Muscle layer of colon (tissue), 2 donors: ENCODE data around the gene ADAMTS16.

Experiments used
- H3K27ac ChIP-seq: one replicate; pipeline ENCODE4 v1.7.0; 2013; ENCODE audit warnings: low read depth, mild to moderate bottlenecking, low read length, moderate library complexity
- H3K27me3 ChIP-seq, 2 donors: one replicate each; pipeline ENCODE4 v1.7.0; 2013; ENCODE audit warnings: low read length in 2 of 2, mild to moderate bottlenecking in 2 of 2; ENCODE audit not compliant: insufficient read depth in 2 of 2, control insufficient read depth in 1 of 2
- H3K36me3 ChIP-seq: one replicate; pipeline ENCODE4 v1.7.0; 2013; ENCODE audit warnings: mild to moderate bottlenecking, low read length; ENCODE audit not compliant: insufficient read depth
- H3K4me1 ChIP-seq: one replicate; pipeline ENCODE4 v1.7.0; 2013; ENCODE audit warnings: mild to moderate bottlenecking, low read length; ENCODE audit not compliant: insufficient read depth
- H3K4me3 ChIP-seq, 2 donors: one replicate each; pipeline ENCODE4 v1.7.0; 2013; ENCODE audit warnings: low read length in 2 of 2, low read depth in 1 of 2, mild to moderate bottlenecking in 1 of 2, moderate library complexity in 1 of 2
- H3K9ac ChIP-seq: one replicate; pipeline ENCODE4 v1.7.0; 2013; ENCODE audit warnings: low read length
- H3K9me3 ChIP-seq: one replicate; pipeline ENCODE4 v1.7.0; 2013; ENCODE audit warnings: mild to moderate bottlenecking, low read length
- donor health status: abdominal sarcoma.
- donor health status: Adenocarcinoma of cecum.

ADAMTS16 gene

GRCh38 chr5:5276430-5276829, 136.3 kb downstream of the ADAMTS16 start:
- H3K27ac ChIP-seq = no peak overlapping the region
- H3K9me3 ChIP-seq = no peaks in the 10 kb centered on the region
- H3K9ac ChIP-seq = no peak overlapping the region
- no peaks in the 10 kb centered on the region for H3K36me3 ChIP-seq
- no peaks in the 10 kb centered on the region for H3K4me1 ChIP-seq
- H3K27me3 ChIP-seq = no peaks in the 10 kb centered on the region
- H3K4me3 ChIP-seq = no peak overlapping the region

DNA sequence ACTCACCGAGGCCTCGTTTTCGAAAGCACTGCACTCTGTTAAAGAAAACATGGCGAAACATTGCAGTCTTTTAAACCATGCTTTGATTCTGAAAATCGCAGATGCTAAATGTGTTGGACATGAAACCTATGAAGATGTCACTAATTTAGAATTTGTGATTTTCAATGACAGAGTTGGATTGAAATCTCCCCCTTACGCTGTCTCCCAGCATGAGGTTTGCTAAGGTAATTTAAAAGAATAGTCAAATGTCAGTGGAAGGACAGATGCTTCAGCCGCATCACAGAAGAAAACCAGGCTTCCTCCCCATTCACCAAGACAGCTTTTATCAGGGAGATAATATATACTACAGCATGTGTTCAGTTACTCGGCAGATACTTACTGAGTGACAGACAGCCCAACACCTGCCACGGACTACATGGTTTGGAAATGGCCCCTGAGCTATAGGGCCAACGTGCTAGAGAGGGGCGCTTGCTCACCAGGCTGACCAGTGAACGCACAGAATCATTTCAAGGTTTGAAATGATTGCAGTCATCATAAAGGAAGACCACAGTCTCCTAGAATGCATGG, 136.9 kb downstream of the ADAMTS16 start:
- Histone ChIP-seq H3K36me3 (no peaks in the 10 kb centered on the region), H3K4me1 (no peaks in the 10 kb centered on the region), H3K4me3 (no peak overlapping the region), H3K27me3 (no peaks in the 10 kb centered on the region), H3K9me3 (no peaks in the 10 kb centered on the region), H3K27ac (no peak overlapping the region), H3K9ac (no peak overlapping the region)

DNA sequence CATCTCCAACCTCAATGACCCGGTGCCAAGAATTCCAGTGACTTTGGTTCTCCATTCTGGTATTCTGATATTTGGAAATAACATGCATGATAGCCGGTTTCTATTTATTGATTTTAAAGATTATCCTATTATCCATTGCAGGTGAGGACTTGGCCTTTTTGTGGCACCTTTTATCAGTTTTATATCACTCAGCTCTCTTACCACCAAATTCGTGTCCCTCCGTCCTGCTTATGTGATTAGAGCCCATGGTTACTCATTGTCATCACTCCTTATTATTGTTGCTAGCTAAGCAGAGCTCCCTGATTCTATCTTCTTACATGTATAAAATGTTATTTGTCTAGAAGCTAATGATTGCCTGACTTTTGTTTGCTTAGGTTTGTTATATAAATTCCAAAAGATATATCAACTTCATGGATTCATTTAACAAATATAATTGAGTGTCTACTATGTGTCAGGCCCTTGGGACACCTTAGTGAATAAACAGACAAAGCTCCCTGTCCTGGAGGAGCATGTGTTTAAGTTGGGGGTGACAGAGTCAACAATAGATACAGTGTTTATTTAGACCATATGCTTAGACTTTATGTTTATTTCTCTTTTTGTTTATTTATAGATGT, 138.2 kb downstream of the ADAMTS16 start:
- Histone ChIP-seq H3K9me3 (no peaks in the 10 kb centered on the region), H3K36me3 (no peaks in the 10 kb centered on the region), H3K4me1 (no peaks in the 10 kb centered on the region), H3K9ac (no peak overlapping the region), H3K4me3 (no peak overlapping the region), H3K27ac (no peak overlapping the region), H3K27me3 (no peaks in the 10 kb centered on the region)

DNA sequence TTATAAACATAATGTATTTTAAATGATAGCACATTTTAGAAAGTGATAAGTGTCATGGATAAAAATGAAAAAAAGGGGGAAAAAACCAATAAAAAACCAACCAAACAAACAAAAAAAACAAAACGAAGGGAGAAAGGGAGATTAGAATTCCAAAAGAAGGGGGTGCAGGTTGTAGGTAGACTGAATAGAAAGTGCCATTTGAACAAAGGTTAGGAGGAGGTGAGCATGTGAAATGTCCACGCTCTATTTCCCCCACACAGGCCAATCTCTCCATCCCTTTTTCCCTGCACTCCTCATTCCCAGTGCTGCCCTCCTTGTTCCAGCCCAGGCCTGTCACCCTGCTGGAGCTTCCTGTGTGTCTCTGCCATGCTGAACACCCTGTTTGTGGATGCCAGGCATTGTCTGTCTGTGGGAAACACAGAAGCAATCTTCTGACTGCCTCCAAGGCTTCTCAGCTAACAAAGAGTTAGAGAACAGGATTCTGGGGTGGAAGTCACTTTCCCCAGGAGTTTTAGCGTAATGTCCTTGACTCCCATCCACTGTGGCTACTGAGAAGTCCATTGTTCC, 138.8 kb downstream of the ADAMTS16 start:
- Histone ChIP-seq H3K27ac (no peak overlapping the region), H3K36me3 (no peaks in the 10 kb centered on the region), H3K9me3 (no peaks in the 10 kb centered on the region), H3K4me3 (no peak overlapping the region), H3K9ac (no peak overlapping the region), H3K4me1 (no peaks in the 10 kb centered on the region), H3K27me3 (no peaks in the 10 kb centered on the region)

DNA sequence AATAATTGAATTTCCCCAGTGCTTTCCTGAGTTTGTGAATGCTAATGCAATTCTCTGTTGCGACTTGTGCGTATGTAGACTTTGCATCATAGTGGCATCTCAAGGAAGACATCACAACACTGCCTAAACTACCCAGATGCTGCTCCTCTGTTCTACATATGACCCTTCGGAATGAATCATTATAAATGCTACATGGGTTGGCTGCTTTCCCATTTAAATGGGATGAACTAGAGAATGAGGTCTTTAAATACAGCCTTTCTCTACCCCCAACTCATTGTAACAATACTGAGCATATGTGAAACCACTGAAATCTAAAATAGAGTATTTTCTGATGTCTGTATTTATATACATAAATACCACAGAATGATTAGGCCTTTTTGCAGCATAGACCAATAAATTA, 145.8 kb downstream of the ADAMTS16 start:
- H3K4me1 ChIP-seq = no peaks in the 10 kb centered on the region
- H3K27ac ChIP-seq = no peak overlapping the region
- no peaks in the 10 kb centered on the region for H3K9me3 ChIP-seq
- no peak overlapping the region for H3K4me3 ChIP-seq
- no peaks in the 10 kb centered on the region for H3K27me3 ChIP-seq
- H3K9ac ChIP-seq = no peak overlapping the region
- H3K36me3 ChIP-seq = no peaks in the 10 kb centered on the region

DNA sequence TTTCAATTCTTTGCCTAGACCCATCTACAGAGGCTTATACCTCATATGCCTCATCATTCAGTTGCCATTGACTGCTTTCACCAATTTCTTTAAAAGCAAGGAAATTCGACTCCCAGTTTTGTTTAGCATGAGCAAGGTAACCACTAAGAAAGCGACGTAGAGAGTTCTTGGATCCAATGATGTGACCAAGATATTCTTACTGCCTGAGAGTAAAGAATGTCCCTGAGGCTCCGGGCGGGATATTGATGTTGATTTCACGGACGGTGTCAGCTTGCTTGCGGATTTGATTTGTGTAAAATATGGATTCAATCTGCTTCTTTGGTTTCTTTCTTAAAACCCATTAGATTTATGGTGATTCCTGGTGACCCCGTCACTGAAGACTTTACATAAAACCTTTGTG, 147.3 kb downstream of the ADAMTS16 start:
- no peaks in the 10 kb centered on the region for H3K36me3 ChIP-seq
- no peaks in the 10 kb centered on the region for H3K4me1 ChIP-seq
- H3K27ac ChIP-seq = no peak overlapping the region
- no peak overlapping the region for H3K4me3 ChIP-seq
- no peak overlapping the region for H3K9ac ChIP-seq
- H3K27me3 ChIP-seq = no peaks in the 10 kb centered on the region
- H3K9me3 ChIP-seq = no peaks in the 10 kb centered on the region

GRCh38 chr5:5288201-5288600, 148.1 kb downstream of the ADAMTS16 start:
- H3K27me3 ChIP-seq = no peaks in the 10 kb centered on the region
- no peak overlapping the region for H3K9ac ChIP-seq
- no peaks in the 10 kb centered on the region for H3K9me3 ChIP-seq
- no peak overlapping the region for H3K27ac ChIP-seq
- no peaks in the 10 kb centered on the region for H3K36me3 ChIP-seq
- H3K4me3 ChIP-seq = no peak overlapping the region
- no peaks in the 10 kb centered on the region for H3K4me1 ChIP-seq

- H3K27ac ChIP-seq = no peak overlapping the region
- H3K9me3 ChIP-seq = no peaks in the 10 kb centered on the region
- H3K9ac ChIP-seq = no peak overlapping the region
Observed at GRCh38 chr5:5289537-5289936, 149.4 kb downstream of the ADAMTS16 start.

GRCh38 chr5:5290674-5291334, 150.7 kb downstream of the ADAMTS16 start:
- Histone ChIP-seq H3K9ac (no peak overlapping the region), H3K4me3 (no peak overlapping the region), H3K36me3 (no peaks in the 10 kb centered on the region), H3K27ac (no peak overlapping the region), H3K27me3 (no peaks in the 10 kb centered on the region), H3K9me3 (no peaks in the 10 kb centered on the region), H3K4me1 (no peaks in the 10 kb centered on the region)

More at GRCh38 chr5:5289537-5289936, 149.4 kb downstream of the ADAMTS16 start:
- Histone ChIP-seq H3K27me3 (no peaks in the 10 kb centered on the region), H3K36me3 (no peaks in the 10 kb centered on the region), H3K4me1 (no peaks in the 10 kb centered on the region), H3K4me3 (no peak overlapping the region)

DNA sequence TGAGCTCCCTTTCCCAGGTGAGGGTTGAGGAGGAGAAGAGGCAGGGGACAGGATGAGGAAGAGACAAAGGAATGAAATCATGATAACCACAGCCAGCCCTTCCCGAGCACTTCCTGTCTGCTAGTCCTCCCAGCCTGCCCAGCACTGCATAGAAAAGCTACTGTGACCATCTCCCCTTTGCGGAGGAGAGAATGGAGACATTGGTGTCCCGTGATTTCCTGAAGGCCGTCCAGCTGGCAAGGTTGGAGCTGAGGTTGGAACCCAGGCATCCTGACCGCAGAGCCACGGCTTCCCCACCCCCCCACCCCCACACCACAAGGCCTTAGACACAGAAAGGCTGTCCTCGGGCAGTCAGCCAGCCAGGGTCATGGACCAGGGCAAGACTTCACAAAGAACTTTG, 151.2 kb downstream of the ADAMTS16 start:
- no peak overlapping the region for H3K9ac ChIP-seq
- H3K27me3 ChIP-seq = no peaks in the 10 kb centered on the region
- H3K9me3 ChIP-seq = no peaks in the 10 kb centered on the region
- H3K27ac ChIP-seq = no peak overlapping the region
- H3K36me3 ChIP-seq = no peaks in the 10 kb centered on the region
- H3K4me3 ChIP-seq = no peak overlapping the region
- H3K4me1 ChIP-seq = no peaks in the 10 kb centered on the region

DNA sequence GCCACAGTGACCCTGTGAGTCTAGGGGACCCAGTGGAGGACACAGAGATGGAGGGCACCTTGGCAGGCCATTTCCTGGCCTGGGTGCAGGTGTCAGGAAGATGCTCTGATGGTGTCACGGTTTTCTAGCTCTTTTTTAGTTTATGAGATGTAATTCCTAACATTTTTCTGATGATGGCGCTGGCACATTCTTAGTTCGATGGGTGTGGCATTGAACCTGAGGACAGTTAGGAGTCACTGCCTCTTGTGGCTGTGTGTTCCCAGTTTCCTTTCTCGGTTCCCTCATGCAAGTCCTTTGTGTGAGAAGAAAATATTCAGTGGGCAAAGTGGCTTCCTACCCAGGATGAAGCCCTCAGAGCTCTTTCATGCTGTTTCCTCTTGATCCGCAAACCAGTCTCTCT, 152.9 kb downstream of the ADAMTS16 start:
- H3K4me1 ChIP-seq = no peaks in the 10 kb centered on the region
- H3K27ac ChIP-seq = no peak overlapping the region
- no peaks in the 10 kb centered on the region for H3K36me3 ChIP-seq
- H3K27me3 ChIP-seq = no peaks in the 10 kb centered on the region
- H3K9ac ChIP-seq = no peak overlapping the region
- H3K9me3 ChIP-seq = no peaks in the 10 kb centered on the region
- H3K4me3 ChIP-seq = no peak overlapping the region
